C4-2B (cell line): ENCODE results near the gene ANKRD16.

Experiments
- CTCF ChIP-seq: fragments of 450-650 bp; conservative IDR thresholded peaks from 2 replicates; pipeline ENCODE4 v1.5.1; 2017; ENCODE audit warnings: mild to moderate bottlenecking
- ZFX ChIP-seq: fragments of 450-650 bp; IDR thresholded peaks from 2 replicates; pipeline ENCODE4 v1.6.1; 2017

- TF ChIP-seq CTCF (no peak), ZFX (no peak)
Measured at GRCh38 chr10:5918763-5919162, 29.1 kb upstream of the ANKRD16 start.
